WTC11 (cell line): ENCODE measurements around the gene PTER.

ENCODE experiments used
- ETV6 ChIP-seq: sonication (generic); formaldehyde crosslinking; IDR thresholded peaks from 2 replicates; pipeline ENCODE4 v1.8.1; 2022; ENCODE audit warnings: mild to moderate bottlenecking, missing genetic modification reagents
- ZNF138 ChIP-seq: sonication (generic); formaldehyde crosslinking; conservative IDR thresholded peaks from 2 replicates; pipeline ENCODE4 v1.8.1; 2022; ENCODE audit warnings: mild to moderate bottlenecking, moderate library complexity, missing genetic modification reagents

DNA sequence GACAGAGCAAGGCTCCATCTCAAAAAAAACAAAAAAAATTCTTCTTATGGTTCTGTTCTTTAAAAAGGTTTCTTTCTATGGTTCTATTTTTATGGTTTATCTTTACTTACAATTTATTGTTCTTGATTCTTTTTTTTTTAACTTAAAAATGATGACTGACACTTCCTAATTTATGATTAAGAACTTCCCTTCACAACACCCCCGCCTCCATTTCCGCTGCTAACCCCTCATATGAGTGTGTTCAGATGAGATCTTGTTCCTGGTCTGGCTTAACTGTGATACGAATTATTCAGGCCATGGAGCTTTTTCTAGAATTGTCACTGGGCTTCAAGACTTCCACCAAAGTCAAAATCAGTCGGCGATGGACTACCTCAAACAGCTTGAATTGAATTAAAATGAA, 33.9 kb downstream of the PTER start:
- TF ChIP-seq ETV6 (no peak), ZNF138 (CRISPR knock-in tag) (no peak)
